Smooth muscle cell (in vitro differentiated cells): ENCODE measurements around the gene ACYP2. TPM values are rescaled to one million over a fixed set of nuclear protein-coding genes. Genes with fewer than 3 reads are reported as not detected.

Experiments used
- DNase-seq: peaks from one replicate; lab custom pipeline; 2025; ENCODE audit not compliant: unreplicated experiment; lab: John Stamatoyannopoulos, UW
- H2AFZ ChIP-seq: fragments of 200-600 bp; sonication (generic); 2 replicates; pipeline ENCODE4 v1.6.0; 2016; ENCODE audit warnings: antibody characterized with exemption, low read depth, mild to moderate bottlenecking
- H3F3A ChIP-seq: fragments of 200-600 bp; sonication (generic); 2 replicates; pipeline ENCODE4 v1.6.0; 2017; ENCODE audit warnings: antibody characterized with exemption, low read depth
- H3K27ac ChIP-seq: fragments of 200-600 bp; sonication (generic); 2 replicates; pipeline ENCODE4 v1.5.1; 2016; ENCODE audit warnings: low read depth, mild to moderate bottlenecking
- H3K27me3 ChIP-seq: fragments of 200-600 bp; sonication (generic); 2 replicates; pipeline ENCODE4 v1.6.1; 2016; ENCODE audit warnings: low read depth, mild to moderate bottlenecking
- H3K36me3 ChIP-seq: fragments of 200-600 bp; sonication (generic); 2 replicates; pipeline ENCODE4 v1.5.1; 2016; ENCODE audit warnings: low read depth
- H3K4me1 ChIP-seq: fragments of 200-600 bp; sonication (generic); 2 replicates; pipeline ENCODE4 v1.5.1; 2016; ENCODE audit warnings: low read depth
- H3K4me2 ChIP-seq: fragments of 200-600 bp; sonication (generic); 2 replicates; pipeline ENCODE4 v1.6.0; 2016; ENCODE audit warnings: mild to moderate bottlenecking
- H3K4me3 ChIP-seq: fragments of 200-600 bp; sonication (generic); 2 replicates; pipeline ENCODE4 v1.5.1; 2016; ENCODE audit warnings: mild to moderate bottlenecking
- H3K79me2 ChIP-seq: fragments of 200-600 bp; sonication (generic); 2 replicates; pipeline ENCODE4 v1.6.0; 2016; ENCODE audit warnings: low read depth, mild to moderate bottlenecking
- H3K9ac ChIP-seq: fragments of 200-600 bp; sonication (generic); 2 replicates; pipeline ENCODE4 v1.6.0; 2016; ENCODE audit warnings: low read depth
- H3K9me3 ChIP-seq: fragments of 200-600 bp; sonication (generic); replicated peaks from 2 replicates; pipeline ENCODE4 v1.5.1; 2016; ENCODE audit warnings: low read depth
- H4K20me1 ChIP-seq: fragments of 200-600 bp; sonication (generic); 2 replicates; pipeline ENCODE4 v1.6.0; 2016; ENCODE audit warnings: low read depth
- CTCF ChIP-seq: fragments of 200-600 bp; sonication (generic); IDR thresholded peaks from 2 replicates; pipeline ENCODE4 v1.5.1; 2017; ENCODE audit warnings: borderline replicate concordance, mild to moderate bottlenecking, antibody characterized with exemption; ENCODE audit not compliant: insufficient read depth, poor library complexity, severe bottlenecking
- WGBS: methylation state at CpG from one replicate; pipeline ENCODE4 v1.1.7; 2016; ENCODE audit warnings: low lambda C conversion rate; 5-methylcytosine and 5-hydroxymethylcytosine counted together
- polyA plus RNA-seq: library from polyadenylated mRNA; unstranded; fragments of >200 nt; fragmentation: Nextera tagmentation; extraction: Ambion mirVana; gene quantifications from 2 replicates; pipeline ENCODE4 v1.2.1, GENCODE V29; 2016
- total RNA-seq: library from RNA; depleted of rRNA; stranded (reverse); fragments of >200 nt; gene quantifications from 2 replicates; pipeline ENCODE4 v1.2.3, GENCODE V29; 2014

ACYP2 gene
- total and polyA plus RNA-seq, 2 experiments from 2014 or later, result 12.1 to 18.6 TPM

DNA sequence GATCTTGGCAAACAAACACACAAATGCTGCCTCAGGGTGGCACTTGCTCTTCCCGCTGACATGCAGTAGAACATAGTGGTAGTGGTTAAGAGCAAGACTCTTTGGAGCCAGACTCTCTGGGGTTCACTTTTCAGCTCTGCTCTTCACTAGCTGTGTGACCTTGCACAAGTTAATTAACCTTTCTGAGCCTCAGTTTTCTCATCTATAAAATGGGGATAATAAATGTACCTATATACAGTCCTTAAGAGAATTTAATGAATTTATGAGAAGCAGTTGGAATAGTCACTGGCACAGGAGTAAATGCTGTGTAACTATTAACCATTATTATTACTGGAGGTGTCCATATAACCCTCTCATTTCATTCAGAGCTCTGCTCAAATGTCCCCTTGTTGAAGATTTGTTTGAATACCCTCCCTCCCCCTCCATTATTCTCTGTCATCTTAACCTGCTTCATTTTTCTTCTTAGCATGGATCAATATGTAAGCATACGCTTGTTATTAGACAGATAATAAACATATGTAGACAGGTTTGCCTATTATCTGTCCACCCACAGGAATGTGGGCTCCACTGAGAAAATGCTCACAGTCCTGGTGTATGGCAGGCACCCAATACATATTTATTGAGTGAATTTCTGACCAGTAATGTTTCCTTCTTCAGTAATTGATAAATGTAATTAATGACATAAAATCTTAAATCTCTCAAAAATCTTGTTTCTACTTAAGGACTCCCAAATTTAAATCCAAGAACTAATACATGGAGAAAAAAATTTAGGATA is 76.1 kb downstream of the ACYP2 start:
- Histone ChIP-seq H3K9ac (no peak overlapping the region), H3K4me2 (no peak overlapping the region), H3K27me3 (no peaks in the 10 kb centered on the region), H3K4me1 (no peaks in the 10 kb centered on the region), H3K79me2 (no peaks in the 10 kb centered on the region), H3F3A (no peaks in the 10 kb centered on the region), H3K27ac (no peak overlapping the region), H3K9me3 (no peaks in the 10 kb centered on the region), H2AFZ (no peak overlapping the region), H3K4me3 (no peak overlapping the region), H3K36me3 (no peaks in the 10 kb centered on the region), H4K20me1 (no peaks in the 10 kb centered on the region)
- DNase-seq, result no peak
- WGBS, result 91% methylated on average over 2 of the region's 2 CpGs
- TF ChIP-seq CTCF, result no peak

GRCh38 chr2:54194761-54195750 is 79.6 kb downstream of the ACYP2 start:
- no peak overlapping the region for H3K27ac ChIP-seq
- H3K9ac ChIP-seq, result no peak overlapping the region
- no peaks in the 10 kb centered on the region for H3K36me3 ChIP-seq
- no peaks in the 10 kb centered on the region for H3K9me3 ChIP-seq
- H4K20me1 ChIP-seq, result no peaks in the 10 kb centered on the region
- H3K4me1 ChIP-seq, result no peaks in the 10 kb centered on the region
- no peaks in the 10 kb centered on the region for H3F3A ChIP-seq
- no peak overlapping the region for H3K4me2 ChIP-seq
- WGBS, result 92% methylated on average over 8 of the region's 8 CpGs
- H3K27me3 ChIP-seq, result no peaks in the 10 kb centered on the region
- no peaks in the 10 kb centered on the region for H3K79me2 ChIP-seq
- no peak for DNase-seq
- no peak for TF ChIP-seq CTCF
- no peak overlapping the region for H3K4me3 ChIP-seq
- no peak overlapping the region for H2AFZ ChIP-seq

DNA sequence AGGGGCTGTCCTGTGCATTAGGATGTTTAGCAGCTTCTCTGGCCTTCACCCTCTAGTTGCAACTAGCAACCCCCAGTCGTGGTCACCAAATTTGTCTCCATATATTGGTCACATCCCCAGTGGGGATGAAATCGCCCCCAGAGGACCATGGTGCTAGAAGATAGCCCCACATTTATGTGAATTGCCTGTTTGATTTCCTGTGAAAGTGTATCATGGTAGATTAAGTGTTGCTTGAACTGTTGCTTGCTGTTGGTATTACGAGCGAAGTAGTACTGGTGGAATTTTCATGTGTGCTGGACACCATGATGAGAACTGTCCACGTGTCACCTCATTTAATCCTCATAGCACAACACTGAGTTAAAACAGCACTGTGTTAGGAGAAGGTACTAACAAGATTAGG is 81.2 kb downstream of the ACYP2 start:
- 87% methylated on average over 5 of the region's 5 CpGs for WGBS
- H3K4me3 ChIP-seq, result no peak overlapping the region
- H3K9me3 ChIP-seq, result no peaks in the 10 kb centered on the region
- H2AFZ ChIP-seq, result no peak overlapping the region
- no peaks in the 10 kb centered on the region for H4K20me1 ChIP-seq
- no peak for DNase-seq
- TF ChIP-seq CTCF, result no peak
- H3K4me2 ChIP-seq, result no peak overlapping the region
- H3K4me1 ChIP-seq, result no peaks in the 10 kb centered on the region
- no peaks in the 10 kb centered on the region for H3K36me3 ChIP-seq
- no peak overlapping the region for H3K9ac ChIP-seq
- no peaks in the 10 kb centered on the region for H3K27me3 ChIP-seq
- H3K79me2 ChIP-seq, result no peaks in the 10 kb centered on the region
- no peak overlapping the region for H3K27ac ChIP-seq
- H3F3A ChIP-seq, result no peaks in the 10 kb centered on the region
